Pancreas (tissue), 10 donors: ENCODE measurements around the gene OCRL. TPM values are rescaled to one million over a fixed set of nuclear protein-coding genes. Genes with fewer than 3 reads are reported as not detected.
A peak's percentile ranks its signal among the peaks of the same experiment; 100 is the strongest.
"Not testable (repeated sequence)": the region's sequence is repeated elsewhere in the genome, so short reads cannot be mapped to it uniquely, and the experiment has no call there.

Experiments
- ATAC-seq, 4 donors: fragments of 200-7000 bp; cut with Tn5 transposase; one replicate each; pipeline versions ENCODE4 v1.8.0 to v1.9.1; 2020; ENCODE audit warnings: mild to moderate bottlenecking in 4 of 4, moderate library complexity in 4 of 4
- DNase-seq, 6 donors: peaks; one replicate each; pipeline ENCODE4 v3.0.0-alpha.2; 2020
- FAIRE-seq: peaks from 2 replicates; lab custom pipeline; 2012; peaks lifted over from hg19 to GRCh38; lab: Jason Lieb, UNC
- H3K27ac ChIP-seq, 4 donors: fragments of 200-600 bp; sonication (generic); 1 replicate in 3 of 4; 2 replicates in 1 of 4; pipeline versions ENCODE4 v1.5.0 to v1.8.0; 2020
- H3K27me3 ChIP-seq, 4 donors: fragments of 200-600 bp; one replicate each; pipeline ENCODE4 v1.8.0; 2021
- H3K36me3 ChIP-seq, 3 donors: fragments of 200-600 bp; sonication (generic) in 1 of 3; one replicate each; pipeline versions ENCODE4 v1.5.0 to v1.8.0; 2020 to 2021
- H3K4me1 ChIP-seq, 3 donors: fragments of 200-600 bp; one replicate each; pipeline ENCODE4 v1.8.0; 2021
- H3K4me3 ChIP-seq, 4 donors: fragments of 200-600 bp; sonication (generic) in 2 of 4; one replicate each; pipeline versions ENCODE4 v1.5.0 to v1.8.0; 2020 to 2021
- H3K9me3 ChIP-seq, 4 donors: fragments of 200-600 bp; one replicate each; pipeline ENCODE4 v1.8.0; 2021
- CTCF ChIP-seq, 4 donors: fragments of 200-600 bp; sonication (generic) in 3 of 4; IDR thresholded peaks; one replicate each; pipeline versions ENCODE4 v1.5.0 to v1.8.0; 2021; ENCODE audit warnings: antibody characterized with exemption in 4 of 4
- WGBS, 2 donors: extraction: QIAGEN DNeasy Blood & Tissue Kit; methylation state at CpG; one replicate each; pipeline ENCODE4 v1.1.7; 2013; 5-methylcytosine and 5-hydroxymethylcytosine counted together
- intact Hi-C, 3 donors: fragments of 100-400 bp; cut with DNase I; formaldehyde crosslinking; loops; one replicate each; pipeline versions ENCODE4 v1.11.1 to v1.14.2; 2022
- polyA plus RNA-seq, 2 donors: library from polyadenylated mRNA; stranded (reverse); fragments of 200-250 nt; gene quantifications; one replicate each; pipeline ENCODE4 v1.2.3, GENCODE V29; 2013
- total RNA-seq, 6 donors: library from RNA; stranded (reverse); fragmentation: NEBNext Ultra II Directional in 4 of 6; extraction: Animal tissue kit (Norgen Biotek cat#: 25700) in 4 of 6; gene quantifications; one replicate each; pipeline versions ENCODE4 v1.2.1 to v1.2.4, GENCODE V29; 2021 to 2023
- donor health status: healthy with polysubstance abuse.
- donor health status: DM: no; HTN: no; CAD: no; lungs with moderate emphysema.
- donor health status: DM: no; HTN: no; CAD: no.
- donor health status: control.
- donor health status: control.
- donor health status: Bipolar disorder and iron deficiency.
- donor health status: DM: yes; HTN: yes; CAD: no.
- donor health status: DM: no; HTN: no; CAD: no.
- donor health status: DM: no; HTN: no; CAD: no.
- donor health status: DM: yes; HTN: yes; CAD: no.

Gene OCRL
- total and polyA plus RNA-seq, 8 donors: 6.9 to 16.2 (median 9.7) TPM

GRCh38 chrX:129549124-129549523 lies 9.1 kb downstream of the OCRL start:
- H3K27me3 ChIP-seq: peaks cover 0 to 8% (median 0%) of the 10 kb centered on the region in 4 donors
- no peak for FAIRE-seq
- intact Hi-C loops: no loop called here
- no peak overlapping the region for H3K4me3 ChIP-seq
- peak in 2 of 4 donors; percentile 29 to 39 for ATAC-seq
- WGBS, 2 donors: 23 to 24% methylated on average over 1 of the region's 1 CpG
- TF ChIP-seq CTCF (IDR thresholded peaks at IDR 0.05): no peak
- DNase-seq: no peak
- H3K9me3 ChIP-seq: no peaks in the 10 kb centered on the region
- H3K27ac ChIP-seq: no peak overlapping the region
- no peaks in the 10 kb centered on the region for H3K36me3 ChIP-seq
- H3K4me1 ChIP-seq: no peaks in the 10 kb centered on the region

GRCh38 chrX:129553619-129554288 lies 13.7 kb downstream of the OCRL start:
- FAIRE-seq (no peak), ATAC-seq (no peak), DNase-seq (no peak)
- Histone ChIP-seq H3K9me3 (no peaks in the 10 kb centered on the region), H3K4me3 (no peak overlapping the region), H3K27me3 (peaks cover 0 to 8% (median 0%) of the 10 kb centered on the region in 4 donors), H3K36me3 (no peaks in the 10 kb centered on the region), H3K4me1 (no peaks in the 10 kb centered on the region), H3K27ac (no peak overlapping the region)
- intact Hi-C loops: no loop called here
- 45 to 70% methylated on average over 3 of the region's 3 CpGs for WGBS, 2 donors
- TF ChIP-seq CTCF (IDR thresholded peaks at IDR 0.05): no peak

GRCh38 chrX:129554816-129555215 lies 14.8 kb downstream of the OCRL start:
- FAIRE-seq, intact Hi-C loops, H3K4me3 ChIP-seq, H3K4me1 ChIP-seq, H3K9me3 ChIP-seq, H3K27me3 ChIP-seq, ATAC-seq, H3K27ac ChIP-seq, H3K36me3 ChIP-seq, DNase-seq: not testable (repeated sequence)
- WGBS, 2 donors: 93 to 97% methylated on average over 8 of the region's 8 CpGs

- WGBS, 2 donors: 68 to 93% methylated on average over 5 of the region's 5 CpGs
- no peak overlapping the region for H3K4me3 ChIP-seq
- ATAC-seq (no peak), DNase-seq (no peak), FAIRE-seq (no peak)
- intact Hi-C loops: no loop called here
- no peaks in the 10 kb centered on the region for H3K4me1 ChIP-seq
- H3K9me3 ChIP-seq: no peaks in the 10 kb centered on the region
- no peaks in the 10 kb centered on the region for H3K27me3 ChIP-seq
- H3K27ac ChIP-seq: no peak overlapping the region
- no peak for TF ChIP-seq CTCF (IDR thresholded peaks at IDR 0.05)
- peaks cover 0 to 5% (median 0%) of the 10 kb centered on the region in 3 donors for H3K36me3 ChIP-seq
Measured at GRCh38 chrX:129556806-129557315, 16.8 kb downstream of the OCRL start.

GRCh38 chrX:129557844-129558480 lies 17.9 kb downstream of the OCRL start:
- peaks cover 0 to 4% (median 0%) of the 10 kb centered on the region in 4 donors for H3K27me3 ChIP-seq
- no peak overlapping the region for H3K4me3 ChIP-seq
- H3K4me1 ChIP-seq: no peaks in the 10 kb centered on the region
- 71 to 96% methylated on average over 1 of the region's 1 CpG for WGBS, 2 donors
- DNase-seq: no peak
- no peaks in the 10 kb centered on the region for H3K9me3 ChIP-seq
- no peak for TF ChIP-seq CTCF (IDR thresholded peaks at IDR 0.05)
- peaks cover 0 to 5% (median 0%) of the 10 kb centered on the region in 3 donors for H3K36me3 ChIP-seq
- no peak for ATAC-seq
- intact Hi-C loops: no loop called here
- no peak for FAIRE-seq
- H3K27ac ChIP-seq: no peak overlapping the region
